ENCODE data around the gene NSA2.

The NSA2 gene

GRCh38 chr5:74816875-74817274 is 49.8 kb downstream of the NSA2 start:
- no peak for DNase-seq (ENCODE audit: low read depth in 3 of 3)

GRCh38 chr5:74822288-74822687 is 55.2 kb downstream of the NSA2 start:
- no peak for DNase-seq (ENCODE audit: low read depth in 3 of 3)

- DNase-seq (ENCODE audit: low read depth in 3 of 3) = no peak
These were observed 62.4 kb downstream of the NSA2 start for GRCh38 chr5:74829413-74829812.

Data from stimulated activated CD4-positive, alpha-beta T cell treated with anti-CD3 and anti-CD28 coated beads, TNF-alpha, amount 100 ng/mL, for 24 hours (primary cell).